GM21825 (cell line): ENCODE data around the gene NUDT21.
"Not testable (repeated sequence)": the region's sequence is repeated elsewhere in the genome, so short reads cannot be mapped to it uniquely, and the experiment has no call there.

Source experiments
- ATAC-seq: cut with Tn5 transposase; IDR thresholded peaks from one replicate; pipeline ENCODE4 v1.9.1; 2021; ENCODE audit warnings: mild to moderate bottlenecking, moderate library complexity; ENCODE audit not compliant: unreplicated experiment

Gene NUDT21

DNA sequence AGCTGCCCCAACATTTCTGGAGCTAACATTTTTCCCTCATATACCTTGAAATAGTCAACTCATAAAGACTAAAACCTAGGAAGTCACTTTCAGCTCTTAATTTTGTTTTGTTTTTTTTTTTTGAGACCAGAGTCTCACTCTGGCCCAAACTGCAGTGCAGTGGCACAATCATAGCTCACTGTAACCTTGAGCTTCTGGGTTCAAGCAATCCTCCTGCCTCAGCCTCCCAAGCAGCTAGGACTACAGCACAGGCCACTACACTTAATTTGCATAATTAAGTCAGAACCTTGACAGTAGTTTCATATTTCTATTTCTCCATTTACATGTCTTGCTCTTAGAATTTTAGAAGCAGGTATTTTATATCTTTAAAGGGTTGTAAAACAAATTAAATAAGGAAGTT, 30.5 kb downstream of the NUDT21 start:
- no peak for ATAC-seq

DNA sequence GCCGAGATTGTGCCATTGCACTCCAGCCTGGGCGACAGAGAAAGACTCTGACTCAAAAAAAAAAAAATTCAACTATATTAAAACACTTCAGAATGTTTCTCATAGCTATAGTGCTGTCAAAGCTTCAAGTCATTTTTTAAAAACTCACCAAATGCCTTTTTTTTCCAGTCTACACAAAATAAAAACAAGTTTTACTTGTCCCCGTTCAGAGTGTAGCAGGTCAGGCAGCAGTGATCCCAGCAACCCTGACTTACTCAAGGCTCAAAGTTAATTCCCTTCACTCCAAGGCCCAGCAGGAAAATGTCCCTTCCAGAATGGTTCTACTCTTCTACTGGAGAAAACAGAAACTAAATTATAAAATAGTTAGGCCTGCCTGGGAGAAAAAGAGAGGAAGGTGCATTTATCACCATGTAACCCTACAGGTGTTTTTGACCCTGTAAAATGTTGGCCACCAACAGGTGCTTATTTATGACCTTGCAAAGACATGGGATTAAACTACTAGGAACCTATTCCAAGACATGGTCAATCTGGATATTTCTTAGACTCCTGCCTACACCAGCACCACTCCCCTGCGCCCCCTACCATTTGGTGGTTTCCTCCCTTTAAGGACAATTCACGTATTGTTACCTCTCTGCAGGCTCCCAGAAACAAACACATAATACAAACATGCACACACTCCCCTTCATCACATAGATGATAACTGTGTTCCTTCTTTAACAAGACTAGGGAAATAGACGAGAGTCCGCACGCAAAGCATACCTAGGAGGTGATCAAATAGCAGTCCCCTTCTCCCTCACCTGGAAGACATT, 31.2 kb downstream of the NUDT21 start:
- no peak for ATAC-seq

DNA sequence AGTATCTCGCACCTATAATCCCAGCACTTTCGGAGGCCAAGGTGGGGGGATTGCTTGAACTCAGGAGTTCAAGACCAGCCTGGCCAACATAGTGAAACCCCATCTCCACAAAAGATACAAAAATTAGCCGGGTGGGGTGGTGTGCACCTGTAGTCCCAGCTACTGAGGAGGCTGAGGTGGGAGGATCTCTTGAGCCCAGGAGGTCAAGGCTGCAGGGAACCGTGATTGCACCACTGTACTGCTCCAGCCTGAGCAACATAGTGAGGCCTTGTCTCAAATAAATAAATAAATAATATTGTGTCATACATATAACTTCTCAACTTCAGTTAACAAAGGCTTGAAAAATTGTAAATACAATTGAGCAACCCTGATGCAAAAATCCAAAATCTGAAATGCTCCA, 34.0 kb downstream of the NUDT21 start:
- no peak for ATAC-seq

DNA sequence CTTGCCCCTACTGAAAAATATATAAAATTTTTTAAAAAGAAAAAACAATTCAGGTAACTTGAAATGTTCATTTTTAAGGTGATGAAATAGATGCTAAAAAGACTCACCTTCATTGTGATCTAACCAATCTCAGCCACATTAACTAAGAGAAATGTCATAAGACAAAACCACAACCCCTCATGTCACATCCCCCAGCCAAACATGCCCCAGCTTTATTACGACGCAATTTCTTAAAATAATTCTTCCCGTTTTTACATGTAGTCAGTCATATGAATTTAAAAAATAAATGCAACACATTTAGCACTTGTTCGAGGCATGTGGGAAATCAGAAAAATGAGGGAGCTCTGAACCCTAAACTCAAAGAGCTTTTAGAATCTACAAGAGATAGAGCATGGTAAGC, 35.3 kb downstream of the NUDT21 start:
- ATAC-seq = no peak

DNA sequence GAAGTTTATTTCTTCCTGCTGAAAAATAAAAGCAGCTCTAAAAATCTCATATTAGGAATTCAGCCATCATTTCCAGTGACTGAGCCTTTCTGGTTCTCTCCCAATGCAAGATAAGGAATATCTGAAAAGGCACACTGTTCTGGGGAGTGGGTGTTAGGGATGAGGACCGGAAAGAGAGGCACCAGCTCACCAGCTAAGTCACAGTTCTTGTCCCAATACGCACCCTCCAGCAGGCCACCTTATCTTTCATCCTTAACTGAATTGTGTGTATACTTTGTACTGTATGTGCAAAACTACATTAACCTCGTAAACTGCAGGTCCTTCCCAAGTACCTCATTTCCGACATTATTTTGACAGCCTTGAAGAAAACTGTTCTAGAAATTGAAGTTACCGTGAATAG, 36.8 kb downstream of the NUDT21 start:
- no peak for ATAC-seq

DNA sequence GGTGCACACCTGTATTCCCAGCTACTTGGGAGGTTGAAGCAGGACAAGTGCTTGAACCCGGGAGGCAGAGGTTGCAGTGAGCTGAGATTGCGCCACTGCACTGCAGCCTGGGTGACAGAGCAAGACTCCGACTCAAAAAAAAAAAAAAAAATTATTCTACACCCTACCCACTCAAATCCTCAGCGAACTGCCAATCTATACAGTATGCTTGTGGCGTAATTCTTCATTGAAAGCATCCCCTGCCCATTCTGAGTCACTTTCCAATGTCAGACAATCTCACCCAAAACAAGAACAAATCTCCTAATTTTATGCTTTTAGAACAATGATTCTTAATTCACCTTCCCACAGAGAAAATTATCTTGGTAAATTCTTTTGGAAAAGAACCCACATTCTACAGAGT, 37.8 kb downstream of the NUDT21 start:
- no peak for ATAC-seq

DNA sequence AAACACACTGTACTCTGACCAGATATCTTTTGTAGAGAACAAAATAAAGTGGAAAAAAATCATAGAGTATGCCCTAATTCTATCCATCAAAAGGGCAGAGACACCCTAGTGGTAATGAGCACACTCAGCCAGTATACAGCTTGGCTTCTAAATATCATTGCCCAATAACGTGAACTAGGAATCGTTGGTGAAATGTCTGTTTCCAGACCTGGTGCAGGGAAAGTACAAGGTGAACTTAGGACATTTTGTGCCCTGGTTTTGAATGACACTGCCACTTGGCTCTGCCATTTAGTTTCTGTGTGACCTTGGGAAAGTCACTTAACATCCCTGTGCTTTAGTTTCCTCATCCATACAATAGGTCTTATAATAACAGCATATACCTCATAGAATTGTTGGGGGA, 39.5 kb downstream of the NUDT21 start:
- ATAC-seq = no peak

DNA sequence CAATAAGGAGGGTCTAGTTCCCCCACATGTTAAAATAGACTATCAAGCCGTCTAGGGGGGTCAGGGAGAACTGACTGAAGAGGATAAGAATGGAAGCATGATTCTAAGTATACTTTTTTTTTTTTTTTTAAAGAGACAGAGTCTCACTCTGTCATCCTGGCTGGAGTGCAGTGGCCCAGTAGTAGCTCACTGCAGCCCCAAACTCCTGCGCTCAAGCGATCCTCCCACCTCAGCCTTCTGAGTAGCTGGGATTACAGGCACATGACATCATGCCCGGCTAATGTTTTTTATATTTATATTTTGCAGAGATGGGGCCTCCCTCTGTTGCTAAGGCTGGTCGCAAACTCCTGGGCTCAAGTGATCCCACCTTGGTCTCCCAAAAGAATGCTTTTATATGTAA, 40.0 kb downstream of the NUDT21 start:
- ATAC-seq = no peak

DNA sequence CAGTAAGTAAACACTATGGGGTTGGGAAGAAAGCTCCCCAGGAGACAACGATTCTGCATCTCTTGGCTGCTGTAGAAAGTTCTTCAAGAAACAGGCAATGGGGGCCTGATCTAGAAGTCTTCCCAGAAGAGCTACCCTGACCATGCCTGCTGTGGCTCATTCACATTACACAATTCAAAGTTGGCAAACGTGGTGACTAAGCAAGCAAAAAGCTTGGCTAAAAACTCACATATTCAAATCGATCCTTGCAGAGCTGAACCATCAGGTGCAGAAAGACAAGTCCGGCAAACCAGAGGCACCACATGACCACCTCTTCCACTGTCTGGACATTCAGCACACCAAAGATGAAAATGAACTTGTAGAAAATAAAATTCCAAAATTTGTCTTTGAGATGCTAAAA, 41.9 kb downstream of the NUDT21 start:
- no peak for ATAC-seq

DNA sequence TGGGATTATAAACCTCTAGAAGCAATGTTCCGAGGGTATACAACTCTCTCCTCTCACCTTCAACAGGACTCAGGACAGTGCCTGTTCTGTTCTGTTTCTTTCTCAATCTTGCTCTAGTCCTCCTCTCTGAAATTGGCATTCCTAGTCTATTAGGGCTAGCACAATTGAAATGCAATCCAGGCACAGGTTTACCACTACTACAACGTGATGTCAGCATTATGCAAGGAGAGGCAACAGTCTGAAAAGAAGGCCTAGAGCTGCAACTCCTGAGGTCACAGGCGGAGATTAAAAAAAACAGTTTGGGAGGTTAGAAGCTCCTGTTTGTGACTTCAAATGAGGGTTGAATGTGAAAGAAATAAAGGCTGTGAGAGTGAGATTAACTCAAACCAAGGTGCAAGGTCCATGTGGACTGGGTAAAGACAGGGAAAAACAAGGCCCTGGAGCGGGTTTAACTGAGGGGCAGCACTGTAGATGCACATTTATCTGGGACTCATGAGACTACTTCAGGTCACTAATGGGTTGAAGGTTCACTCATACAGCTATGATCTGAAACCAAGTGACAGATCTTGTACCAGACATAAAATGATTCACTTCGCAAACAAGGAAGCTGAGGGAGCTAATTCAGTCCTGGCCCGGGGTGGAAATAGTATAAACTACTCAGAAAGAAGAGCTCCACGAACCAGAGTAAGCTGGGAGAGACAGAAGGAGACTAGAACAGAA, 42.6 kb downstream of the NUDT21 start:
- ATAC-seq = no peak

DNA sequence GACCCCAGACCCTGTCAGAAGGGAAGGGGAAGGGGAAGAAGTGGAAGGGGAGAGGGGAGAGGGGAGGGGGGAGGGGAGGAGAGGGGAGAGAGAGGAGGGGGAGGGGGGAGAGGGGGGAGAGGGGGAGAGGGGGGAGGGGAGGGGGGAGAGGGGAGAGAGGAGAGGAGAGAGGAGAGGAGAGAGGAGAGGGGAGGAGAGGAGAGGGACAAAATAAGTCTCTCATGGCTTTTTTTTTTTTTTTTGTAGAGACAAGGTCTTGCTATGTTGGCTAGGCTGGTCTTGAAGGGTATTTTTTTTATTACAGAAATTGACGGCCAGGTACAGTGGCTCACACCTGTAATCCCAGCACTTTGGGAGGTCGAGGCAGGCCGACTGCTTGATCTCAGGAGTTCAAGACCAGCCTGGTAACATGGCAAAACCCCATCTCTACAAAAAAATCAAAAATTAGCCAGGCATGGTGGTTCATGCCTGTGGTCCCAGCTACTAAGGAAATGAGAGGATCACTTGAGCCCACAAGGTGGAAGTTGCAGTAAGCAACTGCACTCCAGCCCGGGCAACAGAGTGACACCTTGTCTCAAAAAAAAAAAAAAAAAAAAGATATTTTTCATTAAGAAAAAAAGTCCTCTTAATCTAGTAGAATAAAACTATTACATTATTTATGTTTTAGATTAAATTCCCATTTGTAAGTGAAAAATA, 45.0 kb downstream of the NUDT21 start:
- no peak for ATAC-seq

DNA sequence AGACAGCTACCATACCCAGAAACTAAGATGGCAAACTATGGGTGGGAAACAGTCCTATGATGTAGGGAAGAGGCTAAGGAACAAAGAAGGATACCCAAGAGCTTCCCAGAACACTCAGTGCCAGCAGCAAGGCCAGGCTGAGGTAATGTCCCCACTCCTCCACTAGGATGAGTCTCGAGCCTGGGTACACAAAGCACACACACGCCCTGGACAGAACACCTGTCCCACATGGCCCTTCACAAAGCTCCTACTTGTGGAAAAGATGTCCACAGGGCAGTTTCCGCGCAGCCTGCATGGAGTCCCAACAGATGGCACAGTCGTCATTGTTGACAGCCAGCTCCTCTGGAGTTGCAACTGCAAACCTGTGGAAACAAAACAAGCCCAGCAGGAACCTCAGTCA, 49.6 kb downstream of the NUDT21 start:
- ATAC-seq = no peak

DNA sequence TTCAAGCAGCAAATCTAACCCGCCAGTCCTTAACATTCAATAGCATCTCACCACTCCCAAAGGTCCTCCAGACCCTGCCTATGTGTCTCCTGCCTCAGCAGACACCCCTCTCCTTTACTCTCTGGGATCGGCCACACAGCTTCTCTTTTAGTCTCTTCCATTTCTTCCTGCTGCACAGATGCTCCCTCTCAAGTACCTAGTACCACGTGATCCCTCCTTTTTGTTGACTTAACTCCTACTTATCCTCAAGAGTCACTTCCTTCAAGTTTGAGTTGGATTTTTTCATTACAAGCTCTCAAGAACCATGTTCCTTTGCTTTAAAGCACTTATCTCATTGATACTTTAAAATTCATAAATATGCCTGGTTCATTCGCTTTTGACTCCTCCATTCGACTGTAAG, 50.7 kb downstream of the NUDT21 start:
- ATAC-seq = no peak

DNA sequence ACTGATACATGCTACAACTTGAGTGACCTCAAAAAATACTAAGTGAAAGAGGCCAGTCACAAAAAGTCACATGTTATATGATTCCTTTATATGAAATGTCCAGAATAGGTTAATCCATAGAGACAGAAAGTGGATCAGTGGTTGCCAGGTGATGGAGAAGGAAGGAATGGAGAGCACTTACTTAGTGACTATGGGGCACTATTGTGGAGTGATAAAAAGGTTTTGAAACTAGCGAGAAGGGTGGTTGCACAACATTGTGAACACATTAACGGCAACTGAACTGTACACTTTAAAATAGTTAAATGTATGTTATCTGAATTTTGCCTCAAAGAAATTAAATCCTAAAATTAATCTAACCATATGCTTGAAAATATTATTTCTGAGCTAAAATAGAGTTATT, 51.6 kb downstream of the NUDT21 start:
- ATAC-seq = no peak

DNA sequence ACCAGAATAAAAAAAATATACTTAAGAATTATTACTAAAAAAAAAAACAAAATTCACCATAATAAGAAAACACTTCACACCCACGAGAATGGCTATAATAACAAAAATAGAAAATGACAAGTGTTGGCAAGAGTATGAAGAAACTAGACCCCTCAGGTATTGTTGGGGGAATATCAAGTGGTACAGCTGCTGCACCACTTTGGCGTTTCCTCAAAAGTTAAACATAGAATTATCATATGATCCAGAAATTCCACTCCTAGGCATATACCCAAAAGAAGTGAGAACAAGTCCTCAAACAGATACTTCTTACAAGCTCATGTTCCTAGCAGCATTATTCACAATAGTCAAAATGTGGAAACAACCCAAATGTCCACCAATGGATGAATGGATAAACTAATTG, 52.1 kb downstream of the NUDT21 start:
- no peak for ATAC-seq

DNA sequence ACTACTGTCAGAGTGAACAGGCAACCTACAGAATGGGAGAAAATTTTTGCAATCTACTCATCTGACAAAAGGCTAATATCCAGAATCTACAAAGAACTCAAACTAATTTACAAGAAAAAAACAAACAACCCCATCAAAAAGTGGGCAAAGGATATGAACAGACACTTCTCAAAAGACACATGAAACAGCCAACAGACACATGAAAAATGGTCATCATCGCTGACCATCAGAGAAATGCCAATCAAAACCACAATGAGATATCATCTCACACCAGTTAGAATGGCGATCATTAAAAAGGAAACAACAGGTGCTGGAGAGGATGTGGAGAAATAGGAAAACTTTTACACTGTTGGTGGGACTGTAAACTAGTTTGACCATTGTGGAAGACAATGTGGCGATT, 54.4 kb downstream of the NUDT21 start:
- ATAC-seq = not testable (repeated sequence)

DNA sequence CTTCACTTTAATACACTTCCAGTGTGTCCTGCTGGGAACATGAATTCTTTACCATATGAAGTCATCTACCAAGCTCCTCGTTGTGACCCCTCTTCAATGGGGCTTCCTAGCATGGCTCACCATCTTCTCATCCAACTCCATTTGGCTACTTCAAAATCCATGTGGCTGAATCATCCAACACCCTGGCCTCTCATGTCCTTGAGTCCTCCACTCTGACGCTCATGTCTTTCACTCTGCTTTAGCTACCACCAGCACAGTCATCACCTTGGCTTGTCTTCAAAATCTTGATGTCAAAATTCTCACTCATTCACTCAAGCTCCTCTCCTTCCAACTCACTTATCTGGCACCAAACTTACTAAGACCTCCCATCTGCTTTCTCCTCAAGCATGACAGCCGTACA, 61.6 kb downstream of the NUDT21 start:
- ATAC-seq = no peak

DNA sequence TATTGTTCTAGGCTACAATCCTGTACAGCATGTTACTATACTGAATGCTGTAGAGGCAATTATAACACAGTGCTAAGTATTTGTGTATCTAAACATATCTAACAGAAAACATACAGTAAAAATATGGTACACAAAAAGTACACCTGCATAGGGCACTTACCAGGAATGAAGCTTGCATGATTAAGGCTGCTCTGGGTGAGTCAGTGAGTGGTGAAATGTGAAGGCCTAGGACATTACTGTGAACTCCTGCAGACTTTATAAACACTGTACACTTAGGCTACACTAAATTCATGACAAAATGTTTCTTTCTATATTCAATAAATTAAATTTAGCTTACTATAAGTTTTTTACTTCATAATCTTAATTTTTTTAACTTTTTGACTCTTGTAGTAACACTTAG, 62.9 kb downstream of the NUDT21 start:
- ATAC-seq = no peak

DNA sequence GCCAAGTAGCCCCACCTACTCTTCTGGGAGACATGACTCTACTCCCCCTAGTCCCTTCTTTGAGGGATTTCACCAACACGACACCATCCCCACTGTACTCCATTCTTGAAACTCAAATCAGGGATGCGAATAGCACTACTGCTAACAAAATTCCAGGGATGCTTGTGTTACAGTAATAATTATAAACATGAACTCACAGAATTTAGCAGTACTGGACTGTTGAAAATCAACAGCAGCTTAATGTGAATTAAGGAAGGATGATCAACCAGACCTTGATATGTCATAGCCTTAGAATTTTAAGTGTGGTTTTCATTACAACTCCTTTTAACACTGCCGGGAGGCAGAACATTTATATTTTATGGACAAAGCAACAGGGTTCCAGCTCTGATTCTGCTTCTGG, 63.7 kb downstream of the NUDT21 start:
- no peak for ATAC-seq

DNA sequence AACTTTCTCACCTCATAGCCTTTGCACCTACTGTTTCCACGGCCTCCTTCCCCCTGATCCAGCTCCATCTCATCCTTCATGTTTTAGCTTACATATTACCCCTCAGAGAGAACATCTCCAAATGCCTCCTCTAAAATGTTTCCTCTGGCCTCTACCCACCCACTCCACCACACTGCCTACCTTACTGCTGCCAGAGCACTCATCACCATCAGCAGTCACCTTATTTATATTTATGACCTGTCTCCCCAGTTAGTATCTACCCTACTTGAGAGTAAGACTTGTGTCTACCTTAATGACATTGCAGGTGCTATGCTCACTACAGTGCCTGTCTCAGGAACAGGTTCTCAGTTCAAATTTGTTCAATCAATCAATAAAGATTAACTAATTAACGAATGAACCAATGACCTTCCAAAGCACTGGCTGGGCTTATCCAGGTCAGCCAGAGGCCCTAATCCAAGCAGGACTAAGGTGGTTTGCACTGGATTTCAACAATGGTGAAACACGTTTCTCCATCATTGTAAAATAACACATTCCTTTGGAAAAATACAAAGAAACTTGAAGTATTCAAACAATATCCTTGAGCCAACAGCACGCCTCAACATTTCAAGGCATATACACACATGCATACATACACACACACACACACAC, 66.9 kb downstream of the NUDT21 start:
- ATAC-seq = no peak

DNA sequence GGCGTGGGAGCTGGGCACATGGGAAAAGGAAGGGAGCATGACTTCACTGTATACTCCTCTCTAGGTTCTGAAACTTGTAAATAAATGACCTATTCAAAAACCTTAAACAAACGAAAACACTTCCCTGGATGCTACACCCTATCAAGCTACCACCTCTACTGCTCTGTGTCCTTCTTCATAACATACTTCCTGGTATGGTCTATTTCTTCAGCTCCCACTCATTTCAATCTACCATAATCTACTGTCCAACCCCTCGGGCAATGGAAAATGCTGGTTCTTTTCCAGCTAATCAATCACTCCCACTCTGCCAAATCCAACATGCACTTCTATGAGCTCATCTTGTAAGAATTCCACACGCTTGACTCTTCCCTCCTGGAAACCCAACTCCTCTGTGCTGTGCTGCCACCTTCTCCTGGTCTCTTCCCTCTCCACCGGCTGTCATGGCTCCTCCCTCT, 68.2 kb downstream of the NUDT21 start:
- ATAC-seq = no peak
